Epidermal melanocyte (primary cell): ENCODE measurements around the gene P2RX3.
"Not testable (repeated sequence)": the region's sequence is repeated elsewhere in the genome, so short reads cannot be mapped to it uniquely, and the experiment has no call there.

Experiments
- DNase-seq: peaks from one replicate; pipeline ENCODE4 v3.0.0; 2011; ENCODE audit warnings: low spot score; ENCODE audit not compliant: insufficient read length

P2RX3 gene

GRCh38 chr11:57348636-57349313, 10.6 kb downstream of the P2RX3 start:
- no peak for DNase-seq

- peak; percentile 73 for DNase-seq
Measured at GRCh38 chr11:57349491-57350274, 11.5 kb downstream of the P2RX3 start.

GRCh38 chr11:57353036-57353435, 14.9 kb downstream of the P2RX3 start:
- DNase-seq: no peak

GRCh38 chr11:57353446-57353845, 15.3 kb downstream of the P2RX3 start:
- DNase-seq: no peak

GRCh38 chr11:57353852-57354251, 15.7 kb downstream of the P2RX3 start:
- no peak for DNase-seq

- no peak for DNase-seq
Measured at GRCh38 chr11:57354699-57355098, 16.5 kb downstream of the P2RX3 start.

GRCh38 chr11:57356268-57356667, 18.1 kb downstream of the P2RX3 start:
- DNase-seq: no peak

- DNase-seq: no peak
Measured at GRCh38 chr11:57357310-57357709, 19.2 kb downstream of the P2RX3 start.

GRCh38 chr11:57357856-57358255, 19.7 kb downstream of the P2RX3 start:
- no peak for DNase-seq

GRCh38 chr11:57358543-57358961, 20.4 kb downstream of the P2RX3 start:
- DNase-seq: no peak

- no peak for DNase-seq
Measured at GRCh38 chr11:57358991-57359390, 20.8 kb downstream of the P2RX3 start.

- no peak for DNase-seq
Measured at GRCh38 chr11:57359396-57359795, 21.2 kb downstream of the P2RX3 start.

GRCh38 chr11:57359896-57360690, 21.9 kb downstream of the P2RX3 start:
- DNase-seq: no peak

GRCh38 chr11:57360991-57361390, 22.8 kb downstream of the P2RX3 start:
- DNase-seq: no peak

- not testable (repeated sequence) for DNase-seq
Measured at GRCh38 chr11:57361420-57361819, 23.3 kb downstream of the P2RX3 start.

GRCh38 chr11:57361926-57362325, 23.8 kb downstream of the P2RX3 start:
- DNase-seq: no peak

GRCh38 chr11:57363131-57364080, 25.3 kb downstream of the P2RX3 start:
- DNase-seq: no peak

GRCh38 chr11:57364851-57365660, 26.9 kb downstream of the P2RX3 start:
- no peak for DNase-seq

- DNase-seq: no peak
Measured at GRCh38 chr11:57368106-57368844, 30.1 kb downstream of the P2RX3 start.
